ENCODE data around the gene CHID1.

- no peak for TF ChIP-seq CTCF (IDR thresholded peaks at IDR 0.05 in 2 of 3, conservative IDR thresholded peaks at IDR 0.05 in 1 of 3; ENCODE audit: insufficient read depth in 2 of 3, low read depth in 1 of 3, low read length in 3 of 3)
- no peak for TF ChIP-seq GTF2F1 (IDR thresholded peaks at IDR 0.05; ENCODE audit: low read depth, low read length)
- no peak for TF ChIP-seq SPI1 (IDR thresholded peaks at IDR 0.05; ENCODE audit: borderline replicate concordance, low read depth, low read length)
These were observed 2.9 kb downstream of the CHID1 start for GRCh38 chr11:907668-908067.
